HCT116 (cell line): ENCODE results near the gene TSPAN2. TPM values are rescaled to one million over a fixed set of nuclear protein-coding genes. Genes with fewer than 3 reads are reported as not detected.

Experiments
- ATAC-seq: fragments of 200-7000 bp; cut with Tn5 transposase; 2 replicates; pipeline ENCODE4 v1.9.1; 2020; ENCODE audit warnings: mild to moderate bottlenecking, moderate library complexity
- BruUV-seq: library from RNA; stranded (reverse); fragments of 400-500 nt; replicated peaks from 2 replicates; lab custom pipeline; 2021; lab: Mats Ljungman, UMichigan
- CTCF ChIA-PET: fragments of 300-600 bp; sonication (Branson Sonifier 250); formaldehyde crosslinking; loops from one replicate; lab custom pipeline; 2021; ENCODE audit warnings: antibody characterized with exemption; lab: Charles Lee
- POLR2A ChIA-PET: fragments of 300-600, 350-600 bp; sonication (Branson Sonifier 250); formaldehyde crosslinking; loops from one replicate; lab custom pipeline; 2021; ENCODE audit warnings: antibody characterized with exemption; lab: Charles Lee
- RAD21 ChIA-PET, 2 experiments: fragments of 300-600 bp; sonication (Branson Sonifier 250); formaldehyde crosslinking; loops; one replicate each; lab custom pipeline; 2023; ENCODE audit warnings: low total read pairs in 2 of 2; ENCODE audit not compliant: uncharacterized antibody in 2 of 2, unreplicated experiment in 2 of 2, low non-redundant PET in 1 of 2; lab: Charles Lee
- DNase-seq: peaks from one replicate; pipeline ENCODE4 v3.0.0-alpha.2; 2010; ENCODE audit warnings: low read depth, low spot score
- H2AFZ ChIP-seq: fragments of 200-600 bp; shearing (Covaris generic), sonication (generic); 2 replicates; pipeline ENCODE4 v1.6.1; 2017; ENCODE audit warnings: low read depth, mixed run types, mixed read lengths, antibody characterized with exemption, low read length; ENCODE audit not compliant: poor library complexity, severe bottlenecking
- H3K27ac ChIP-seq: 2 replicates; pipeline ENCODE4 v1.5.1; 2012; ENCODE audit warnings: low read depth, low read length
- H3K27me3 ChIP-seq: fragments of 200-600 bp; sonication (generic); 2 replicates; pipeline ENCODE4 v1.6.1; 2016; ENCODE audit warnings: mixed run types, low read length, mixed read lengths; ENCODE audit not compliant: insufficient read depth
- H3K36me3 ChIP-seq, 2 experiments: fragments of 200-500 bp in 1 of 2; fragments of 200-600 bp in 1 of 2; sonication (Bioruptor generic) in 1 of 2; sonication (generic) in 1 of 2; 2 replicates each; pipeline versions ENCODE4 v1.5.1 to v1.6.1; 2014 to 2016; ENCODE audit warnings: low read length in 2 of 2, inconsistent platforms in 1 of 2, mixed read lengths in 1 of 2, mixed run types in 1 of 2; ENCODE audit not compliant: insufficient read depth in 2 of 2, control insufficient read depth in 1 of 2
- H3K4me1 ChIP-seq, 2 experiments: fragments of 200-600 bp in 1 of 2; sonication (generic) in 1 of 2; 2 replicates each; pipeline versions ENCODE4 v1.5.1 to v1.6.1; 2012 to 2017; ENCODE audit warnings: low read length in 2 of 2, inconsistent platforms in 1 of 2, mild to moderate bottlenecking in 1 of 2, mixed read lengths in 1 of 2, mixed run types in 1 of 2, moderate library complexity in 1 of 2; ENCODE audit not compliant: insufficient read depth in 2 of 2, control insufficient read depth in 1 of 2
- H3K4me2 ChIP-seq: fragments of 200-600 bp; sonication (generic); 2 replicates; pipeline ENCODE4 v1.6.1; 2017; ENCODE audit warnings: mixed run types, low read length, mixed read lengths
- H3K4me3 ChIP-seq, 2 experiments: fragments of 200-600 bp in 1 of 2; sonication (generic) in 1 of 2; replicated peaks in 1 of 2; 2 replicates each; pipeline ENCODE4 v1.5.1; 2011 to 2016; ENCODE audit warnings: low read length in 2 of 2, control low read depth in 1 of 2, low read depth in 1 of 2, mild to moderate bottlenecking in 1 of 2, mixed read lengths in 1 of 2, mixed run types in 1 of 2
- H3K79me2 ChIP-seq: fragments of 200-600 bp; sonication (generic); 2 replicates; pipeline ENCODE4 v1.6.1; 2017; ENCODE audit warnings: mild to moderate bottlenecking, mixed run types, low read length, moderate library complexity, mixed read lengths; ENCODE audit not compliant: insufficient read depth
- H3K9ac ChIP-seq: fragments of 200-600 bp; sonication (generic); 2 replicates; pipeline ENCODE4 v1.6.1; 2016; ENCODE audit warnings: low read length, mixed read lengths
- H3K9me2 ChIP-seq: fragments of 200-600 bp; sonication (generic), shearing (Covaris generic); 2 replicates; pipeline ENCODE4 v1.6.1; 2017; ENCODE audit warnings: mixed run types, mild to moderate bottlenecking, moderate library complexity; ENCODE audit not compliant: insufficient read depth
- H3K9me3 ChIP-seq, 2 experiments: fragments of 200-500 bp in 1 of 2; fragments of 200-600 bp in 1 of 2; sonication (Bioruptor generic) in 1 of 2; sonication (generic) in 1 of 2; 2 replicates each; pipeline ENCODE4 v1.6.1; 2014 to 2017; ENCODE audit warnings: low read length in 2 of 2, mixed read lengths in 2 of 2, inconsistent platforms in 1 of 2, low read depth in 1 of 2, mild to moderate bottlenecking in 1 of 2, mixed run types in 1 of 2, moderate library complexity in 1 of 2; ENCODE audit not compliant: control insufficient read depth in 1 of 2, insufficient read depth in 1 of 2
- H4K20me1 ChIP-seq: fragments of 200-600 bp; sonication (generic), shearing (Covaris generic); 2 replicates; pipeline ENCODE4 v1.6.1; 2017; ENCODE audit warnings: mixed run types, mild to moderate bottlenecking, moderate library complexity; ENCODE audit not compliant: insufficient read depth
- ATF3 ChIP-seq: IDR thresholded peaks from 2 replicates; pipeline ENCODE4 v1.6.1; 2012
- CBX3 ChIP-seq: IDR thresholded peaks from 2 replicates; pipeline ENCODE4 v1.6.1; 2012; ENCODE audit warnings: low read depth
- CEBPB ChIP-seq: IDR thresholded peaks from 2 replicates; pipeline ENCODE4 v1.6.1; 2012; ENCODE audit warnings: low read depth
- CTCF ChIP-seq, 3 experiments: fragments of 200-600 bp in 1 of 3; sonication (generic) in 1 of 3; IDR thresholded peaks in 2 of 3; conservative IDR thresholded peaks in 1 of 3; 2 replicates each; pipeline ENCODE4 v1.5.1; 2012 to 2017; ENCODE audit warnings: low read depth in 2 of 3, low read length in 2 of 3, antibody characterized with exemption in 1 of 3, borderline replicate concordance in 1 of 3, control low read depth in 1 of 3, mild to moderate bottlenecking in 1 of 3, mixed read lengths in 1 of 3, mixed run types in 1 of 3, moderate library complexity in 1 of 3; ENCODE audit not compliant: insufficient read depth in 1 of 3
- ELF1 ChIP-seq: IDR thresholded peaks from 2 replicates; pipeline ENCODE4 v1.6.1; 2012; ENCODE audit warnings: low read depth, borderline replicate concordance
- FOSL1 ChIP-seq: IDR thresholded peaks from 2 replicates; pipeline ENCODE4 v1.6.1; 2012; ENCODE audit warnings: low read depth
- JUND ChIP-seq: IDR thresholded peaks from 2 replicates; pipeline ENCODE4 v1.6.1; 2012
- MAX ChIP-seq: IDR thresholded peaks from 2 replicates; pipeline ENCODE4 v1.6.1; 2012
- POLR2A ChIP-seq: IDR thresholded peaks from 2 replicates; pipeline ENCODE4 v1.7.0; 2011; ENCODE audit warnings: borderline replicate concordance; ENCODE audit not compliant: insufficient read depth, insufficient read length; ENCODE audit errors: extremely low read depth
- REST ChIP-seq: IDR thresholded peaks from 2 replicates; pipeline ENCODE4 v1.6.1; 2012; ENCODE audit warnings: low read depth
- SP1 ChIP-seq: IDR thresholded peaks from 2 replicates; pipeline ENCODE4 v1.6.1; 2012; ENCODE audit warnings: low read depth
- TCF7L2 ChIP-seq: IDR thresholded peaks from 2 replicates; pipeline ENCODE4 v1.7.0; 2011; ENCODE audit warnings: borderline replicate concordance, inconsistent platforms; ENCODE audit not compliant: insufficient read depth, insufficient read length; ENCODE audit errors: extremely low read depth
- YY1 ChIP-seq: IDR thresholded peaks from 2 replicates; pipeline ENCODE4 v1.6.1; 2011; ENCODE audit warnings: low read length, low read depth, moderate library complexity, mild to moderate bottlenecking; ENCODE audit not compliant: insufficient replicate concordance; ENCODE audit errors: extremely low read depth
- ZBTB33 ChIP-seq: IDR thresholded peaks from 2 replicates; pipeline ENCODE4 v1.6.1; 2011; ENCODE audit warnings: mild to moderate bottlenecking, low read length, moderate library complexity; ENCODE audit not compliant: insufficient replicate concordance; ENCODE audit errors: extremely low read depth
- ZNF274 ChIP-seq: fragments of 200-500 bp; sonication (Bioruptor generic); IDR thresholded peaks from 2 replicates; pipeline ENCODE4 v1.6.1; 2014; ENCODE audit warnings: mild to moderate bottlenecking, low read depth, low read length, inconsistent platforms
- intact Hi-C: fragments of 100-400 bp; cut with micrococcal nuclease; formaldehyde crosslinking; loops from 2 replicates; pipeline ENCODE4 v1.10.0; 2022
- total RNA-seq: library from RNA; stranded (reverse); gene quantifications from one replicate; pipeline ENCODE4 v1.2.1, GENCODE V29; 2021; ENCODE audit not compliant: unreplicated experiment

Gene TSPAN2
- total RNA-seq, 1 experiment from 2014 or later = 0.98 TPM

GRCh38 chr1:115121793-115122192, 32.5 kb upstream of the TSPAN2 start:
- intact Hi-C loops = no loop called here
- H3K4me2 ChIP-seq = no peak overlapping the region
- ChIA-PET CTCF (no interaction called here), POLR2A (no interaction called here), RAD21 (no interaction called here)
- no peaks in the 10 kb centered on the region for H3K79me2 ChIP-seq
- H3K27ac ChIP-seq = no peak overlapping the region
- no TSS peak for BruUV-seq
- H3K27me3 ChIP-seq = no peaks in the 10 kb centered on the region
- H2AFZ ChIP-seq = no peak overlapping the region
- H3K4me1 ChIP-seq = peaks cover 0 to 9% of the 10 kb centered on the region in 2 experiments; a peak in 1 of 4 replicates
- H4K20me1 ChIP-seq = no peaks in the 10 kb centered on the region
- H3K36me3 ChIP-seq = no peaks in the 10 kb centered on the region
- ATAC-seq = no peak
- 0 out of 4 replicates have a peak, but pooled peaks cover 0 to 4% of the 10 kb centered on the region in 2 experiments for H3K9me3 ChIP-seq
- H3K9me2 ChIP-seq = no peaks in the 10 kb centered on the region
- no peak overlapping the region for H3K9ac ChIP-seq
- TF ChIP-seq POLR2A (no peak), CBX3 (no peak), TCF7L2 (no peak), REST (no peak), MAX (no peak), CTCF (IDR thresholded peaks at IDR 0.05 in 2 of 3, conservative IDR thresholded peaks at IDR 0.05 in 1 of 3; ENCODE audit: borderline replicate concordance in 1 of 3, insufficient read depth in 1 of 3, low read depth in 2 of 3, low read length in 2 of 3) (no peak), YY1 (no peak), ELF1 (no peak), ZBTB33 (no peak), JUND (no peak), FOSL1 (no peak), SP1 (no peak), ATF3 (no peak), ZNF274 (no peak), CEBPB (no peak)
- DNase-seq = no peak
- H3K4me3 ChIP-seq = no peak overlapping the region
